HG03520 (cell line): Measurements from ENCODE around the gene TNS2.
"Not testable (repeated sequence)": the region's sequence is repeated elsewhere in the genome, so short reads cannot be mapped to it uniquely, and the experiment has no call there.

Experiments used
- ATAC-seq: cut with Tn5 transposase; IDR thresholded peaks from one replicate; pipeline ENCODE4 v1.9.1; 2021; ENCODE audit warnings: mild to moderate bottlenecking, moderate library complexity; ENCODE audit not compliant: unreplicated experiment

Gene TNS2

GRCh38 chr12:53049571-53050318 lies at the start of gene TNS2:
TNS2 (plus strand) TSS chr12:53050065; CDS start chr12:53050186, 121 bp downstream.
- ATAC-seq, result no peak

GRCh38 chr12:53004178-53004577 lies 45.7 kb upstream of the TNS2 start:
- ATAC-seq, result no peak

GRCh38 chr12:53004582-53004981 lies 45.3 kb upstream of the TNS2 start:
- ATAC-seq, result no peak

GRCh38 chr12:53005215-53005985 lies 44.5 kb upstream of the TNS2 start:
- no peak for ATAC-seq

GRCh38 chr12:53005986-53006809 lies 43.7 kb upstream of the TNS2 start, which contains the start of gene EIF4B:
EIF4B (plus strand) TSS chr12:53006456; CDS start chr12:53006484, 28 bp downstream.
- ATAC-seq, result peak; percentile 88

- peak; percentile 19 for ATAC-seq
Measured at GRCh38 chr12:53006810-53007309, 43.0 kb upstream of the TNS2 start.

- no peak for ATAC-seq
Measured at GRCh38 chr12:53007343-53007742, 42.5 kb upstream of the TNS2 start.

GRCh38 chr12:53008760-53009159 lies 41.1 kb upstream of the TNS2 start:
- not testable (repeated sequence) for ATAC-seq

GRCh38 chr12:53010955-53011354 lies 38.9 kb upstream of the TNS2 start:
- ATAC-seq, result no peak

- no peak for ATAC-seq
Measured at GRCh38 chr12:53011889-53012288, 38.0 kb upstream of the TNS2 start.

GRCh38 chr12:53012928-53013327 lies 36.9 kb upstream of the TNS2 start:
- ATAC-seq, result no peak

GRCh38 chr12:53014709-53015108 lies 35.2 kb upstream of the TNS2 start:
- ATAC-seq, result no peak

- no peak for ATAC-seq
Measured at GRCh38 chr12:53025250-53025649, 24.6 kb upstream of the TNS2 start.

- ATAC-seq, result not testable (repeated sequence)
Measured at GRCh38 chr12:53027014-53027413, 22.9 kb upstream of the TNS2 start.

- ATAC-seq, result no peak
Measured at GRCh38 chr12:53031616-53032015, 18.2 kb upstream of the TNS2 start.

GRCh38 chr12:53033832-53034231 lies 16.0 kb upstream of the TNS2 start:
- ATAC-seq, result not testable (repeated sequence)

- ATAC-seq, result no peak
Measured at GRCh38 chr12:53034459-53034858, 15.4 kb upstream of the TNS2 start.

- no peak for ATAC-seq
Measured at GRCh38 chr12:53036802-53037201, 13.1 kb upstream of the TNS2 start.

GRCh38 chr12:53039851-53040250 lies 10.0 kb upstream of the TNS2 start:
- no peak for ATAC-seq

- no peak for ATAC-seq
Measured at GRCh38 chr12:53042607-53043454, 7.0 kb upstream of the TNS2 start.
